ENCODE data around the gene PRDM16. TPM values are rescaled to one million over a fixed set of nuclear protein-coding genes. Genes with fewer than 3 reads are reported as not detected.

Gene PRDM16
- total and polyA plus RNA-seq, 2 of the 4 experiments (the other 2 are of a cell fraction): 0.02 TPM; not detected in 1

GRCh38 chr1:3219791-3220467, 150.9 kb downstream of the PRDM16 start:
- no peak overlapping the region for H3K56ac ChIP-seq (ENCODE audit: extremely low read depth, insufficient read depth, low read length)
- 72% methylated on average over 20 of the region's 32 CpGs; no CpG with 5 or more reads in 1 of the 2 experiments for WGBS, 2 experiments (ENCODE audit: extremely low coverage in 2 of 2, insufficient read length in 1 of 2)
- peaks cover 1% of the 10 kb centered on the region; the same call in 1 of the 2 replicates for H3K9me3 ChIP-seq (ENCODE audit: control insufficient read depth, insufficient read depth, low read length)
- no peaks in the 10 kb centered on the region for H3K79me1 ChIP-seq (ENCODE audit: low read depth in 1 of 2, low read length in 2 of 2)
- POLR2A ChIA-PET (ENCODE audit: unreplicated experiment): no interaction called here
- H3K4me2 ChIP-seq (ENCODE audit: low read depth, low read length): no peak overlapping the region
- CTCF ChIA-PET: no interaction called here
- no peak overlapping the region for H2BK20ac ChIP-seq (ENCODE audit: low read depth, low read length)
- H3K4me1 ChIP-seq (ENCODE audit: control insufficient read depth, insufficient read depth, low read length): no peaks in the 10 kb centered on the region
- no peak overlapping the region for H3K9ac ChIP-seq (ENCODE audit: low read depth, low read length)
- H3K4ac ChIP-seq (ENCODE audit: low read depth, low read length): no peak overlapping the region
- H4K8ac ChIP-seq (ENCODE audit: low read depth in 2 of 2, low read length in 2 of 2): no peak overlapping the region
- no peak overlapping the region for H3K18ac ChIP-seq (ENCODE audit: low read depth, low read length)
- H4K5ac ChIP-seq (ENCODE audit: low read depth, low read length): no peak overlapping the region
- no peaks in the 10 kb centered on the region for H3K36me3 ChIP-seq (ENCODE audit: control insufficient read depth, insufficient read depth, low read length)
- BruUV-seq (replicated peaks): no TSS peak
- H2BK5ac ChIP-seq (ENCODE audit: low read depth, low read length, poor library complexity, severe bottlenecking): no peak overlapping the region
- ATAC-seq (ENCODE audit: low read depth): no peak
- intact Hi-C loops (cut with micrococcal nuclease): no loop called here
- H2AK5ac ChIP-seq (ENCODE audit: low read depth, low read length): no peak overlapping the region
- H3K27ac ChIP-seq (ENCODE audit: insufficient read depth, low read length): no peak overlapping the region
- DNase-seq: no peak
- H2AK9ac ChIP-seq (replicated peaks; ENCODE audit: low read depth, low read length, poor library complexity): peak overlapping the region; percentile 55
- dilution Hi-C loops (cut with HindIII; ENCODE audit: low sequenced_read_pairs, unreplicated experiment): no loop called here
- no peak overlapping the region for H3K14ac ChIP-seq (replicated peaks; ENCODE audit: low read depth, low read length)
- H2BK120ac ChIP-seq (ENCODE audit: low read depth, low read length): no peak overlapping the region
- H4K20me1 ChIP-seq (ENCODE audit: insufficient read depth, low read length): no peaks in the 10 kb centered on the region
- no peak overlapping the region for H4K91ac ChIP-seq (ENCODE audit: insufficient read depth, low read depth, low read length)
- in situ Hi-C loops (cut with MboI; ENCODE audit: low sequenced_read_pairs): no loop called here
- H3K27me3 ChIP-seq (ENCODE audit: control insufficient read depth, insufficient read depth, low read length): no peaks in the 10 kb centered on the region; the same call in 1 of the 2 replicates
- no peak overlapping the region for H2AFZ ChIP-seq (replicated peaks; ENCODE audit: low read length, poor library complexity)
- no peak overlapping the region for H3K4me3 ChIP-seq (ENCODE audit: insufficient read depth, low read depth, low read length)
- no peak for TF ChIP-seq NFE2L2 (IDR thresholded peaks at IDR 0.05; ENCODE audit: low read depth, low read length)
- no peak for TF ChIP-seq MAZ (IDR thresholded peaks at IDR 0.05; ENCODE audit: borderline replicate concordance, low read depth, low read length)
- TF ChIP-seq, protein P1, sequence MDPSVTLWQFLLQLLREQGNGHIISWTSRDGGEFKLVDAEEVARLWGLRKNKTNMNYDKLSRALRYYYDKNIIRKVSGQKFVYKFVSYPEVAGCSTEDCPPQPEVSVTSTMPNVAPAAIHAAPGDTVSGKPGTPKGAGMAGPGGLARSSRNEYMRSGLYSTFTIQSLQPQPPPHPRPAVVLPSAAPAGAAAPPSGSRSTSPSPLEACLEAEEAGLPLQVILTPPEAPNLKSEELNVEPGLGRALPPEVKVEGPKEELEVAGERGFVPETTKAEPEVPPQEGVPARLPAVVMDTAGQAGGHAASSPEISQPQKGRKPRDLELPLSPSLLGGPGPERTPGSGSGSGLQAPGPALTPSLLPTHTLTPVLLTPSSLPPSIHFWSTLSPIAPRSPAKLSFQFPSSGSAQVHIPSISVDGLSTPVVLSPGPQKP (IDR thresholded peaks at IDR 0.05; ENCODE audit: borderline replicate concordance, low read depth, low read length): no peak
- no peak for TF ChIP-seq RAD21 (IDR thresholded peaks at IDR 0.05; ENCODE audit: low read length)
- no peak for TF ChIP-seq POLR2A (IDR thresholded peaks at IDR 0.05; ENCODE audit: low read depth, low read length)
- H2BK15ac ChIP-seq (ENCODE audit: low read depth, low read length): no peak overlapping the region
- H3K23ac ChIP-seq (ENCODE audit: low read depth, low read length): no peak overlapping the region
- H3K9me1 ChIP-seq (ENCODE audit: insufficient read depth, low read length): no peaks in the 10 kb centered on the region
